OCI-LY1 (cell line): ENCODE results near the gene MEAF6.

Experiments
- EZH2 ChIP-seq: fragments of 200-600 bp; sonication (generic), shearing (Covaris generic); IDR thresholded peaks from 2 replicates; pipeline ENCODE4 v1.8.0; 2017; ENCODE audit warnings: borderline replicate concordance, mixed run types, mild to moderate bottlenecking, antibody characterized with exemption, low read length, moderate library complexity, mixed read lengths
- TF ChIP-seq, protein P1 (sequence below): fragments of 200-600 bp; sonication (generic), shearing (Covaris generic); IDR thresholded peaks from 2 replicates; pipeline ENCODE4 v1.5.1; 2017; ENCODE audit warnings: mild to moderate bottlenecking, antibody characterized with exemption, low read length, moderate library complexity, mixed read lengths

DNA sequence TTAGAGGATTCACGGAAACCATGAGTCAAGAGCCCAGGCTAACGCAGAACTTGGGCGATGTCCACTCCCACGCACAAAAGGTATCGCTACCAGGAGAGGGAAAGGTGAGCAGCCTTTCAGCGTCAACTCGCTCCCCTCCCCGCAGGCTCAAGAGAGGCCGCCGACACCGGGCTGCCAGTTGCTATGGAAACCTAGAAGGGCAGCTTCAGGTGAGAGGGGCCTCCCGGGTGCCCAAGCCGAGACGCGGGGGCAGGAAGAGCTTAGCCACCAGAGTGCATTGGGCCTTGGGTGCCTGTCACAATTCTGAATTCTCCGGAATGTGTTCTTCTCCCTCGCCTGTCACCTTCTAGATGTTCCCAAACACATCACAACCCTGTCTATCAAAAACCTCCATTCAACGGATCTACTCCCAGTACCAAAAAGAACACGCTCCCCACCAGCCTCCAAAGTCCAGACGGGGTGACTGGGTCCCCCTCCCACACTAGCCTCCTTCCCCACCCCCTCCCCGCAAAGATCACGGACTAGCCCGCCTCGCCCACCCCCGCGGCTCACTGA, 694 bp downstream of the MEAF6 start:
- TF ChIP-seq, protein P1, sequence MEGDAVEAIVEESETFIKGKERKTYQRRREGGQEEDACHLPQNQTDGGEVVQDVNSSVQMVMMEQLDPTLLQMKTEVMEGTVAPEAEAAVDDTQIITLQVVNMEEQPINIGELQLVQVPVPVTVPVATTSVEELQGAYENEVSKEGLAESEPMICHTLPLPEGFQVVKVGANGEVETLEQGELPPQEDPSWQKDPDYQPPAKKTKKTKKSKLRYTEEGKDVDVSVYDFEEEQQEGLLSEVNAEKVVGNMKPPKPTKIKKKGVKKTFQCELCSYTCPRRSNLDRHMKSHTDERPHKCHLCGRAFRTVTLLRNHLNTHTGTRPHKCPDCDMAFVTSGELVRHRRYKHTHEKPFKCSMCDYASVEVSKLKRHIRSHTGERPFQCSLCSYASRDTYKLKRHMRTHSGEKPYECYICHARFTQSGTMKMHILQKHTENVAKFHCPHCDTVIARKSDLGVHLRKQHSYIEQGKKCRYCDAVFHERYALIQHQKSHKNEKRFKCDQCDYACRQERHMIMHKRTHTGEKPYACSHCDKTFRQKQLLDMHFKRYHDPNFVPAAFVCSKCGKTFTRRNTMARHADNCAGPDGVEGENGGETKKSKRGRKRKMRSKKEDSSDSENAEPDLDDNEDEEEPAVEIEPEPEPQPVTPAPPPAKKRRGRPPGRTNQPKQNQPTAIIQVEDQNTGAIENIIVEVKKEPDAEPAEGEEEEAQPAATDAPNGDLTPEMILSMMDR = no peak
- no peak for TF ChIP-seq EZH2
